Measurements from ENCODE around the gene UST. TPM values are rescaled to one million over a fixed set of nuclear protein-coding genes. Genes with fewer than 3 reads are reported as not detected.
A peak's percentile ranks its signal among the peaks of the same experiment; 100 is the strongest.

The UST gene
- total and polyA plus RNA-seq, 7 experiments from 2014 or later = 0.35 to 2.6 (median 0.46) TPM; not detected in 2

- Mint-ChIP-seq H3K4me1 (peaks cover 0 to 33% (median 14%) of the 10 kb centered on the region in 7 donors), H3K27ac (peak overlapping the region in 1 of 9 donors; percentile 19), H3K36me3 (no peaks in the 10 kb centered on the region), H3K9me3 (no peaks in the 10 kb centered on the region), H3K27me3 (peaks cover 8 to 61% (median 31%) of the 10 kb centered on the region in 5 donors), H3K4me3 (peak overlapping the region in 8 of 10 donors; percentile 8 to 59 (median 26))
- intact Hi-C loops (cut with micrococcal nuclease) = no loop called here
- ATAC-seq (no peak), DNase-seq (no peak)
- H3K27ac ChIP-seq (ENCODE audit: low read depth, low read length) = no peak overlapping the region
- CTCF ChIA-PET = no interaction called here
- H3K36me3 ChIP-seq (ENCODE audit: control insufficient read depth in 2 of 3, insufficient read depth in 3 of 3, low read length in 3 of 3) = no peaks in the 10 kb centered on the region
- no peaks in the 10 kb centered on the region for H3K9me3 ChIP-seq (ENCODE audit: control insufficient read depth in 2 of 3, low read length in 3 of 3)
- H3K4me1 ChIP-seq (ENCODE audit: control insufficient read depth in 2 of 2, insufficient read depth in 2 of 2, low read length in 2 of 2) = peaks cover 0 to 7% of the 10 kb centered on the region in 2 donors
- H3K4me3 ChIP-seq (ENCODE audit: low read length) = no peak overlapping the region
- POLR2A ChIA-PET = interaction anchor here (0.5 kb wide), 1 partner anchor 56 kb away, joined by 6 read pairs; no protein-coding TSS in a partner anchor
- no peaks in the 10 kb centered on the region for H3K27me3 ChIP-seq (ENCODE audit: control insufficient read depth in 2 of 2, insufficient read depth in 2 of 2, low read length in 2 of 2)
These were observed 23.8 kb downstream of the UST start for GRCh38 chr6:148770408-148771211.

GRCh38 chr6:148771212-148771601 is 24.4 kb downstream of the UST start:
- DNase-seq = no peak

GRCh38 chr6:148771896-148772554 is 25.2 kb downstream of the UST start:
- ATAC-seq (peak; percentile 41), DNase-seq (no peak)
- H3K4me3 ChIP-seq (ENCODE audit: low read length) = no peak overlapping the region
- H3K4me1 ChIP-seq (ENCODE audit: control insufficient read depth in 2 of 2, insufficient read depth in 2 of 2, low read length in 2 of 2) = peaks cover 0 to 7% of the 10 kb centered on the region in 2 donors
- H3K27me3 Mint-ChIP-seq = peaks cover 8 to 49% (median 26%) of the 10 kb centered on the region in 5 donors
- no peaks in the 10 kb centered on the region for H3K27me3 ChIP-seq (ENCODE audit: control insufficient read depth in 2 of 2, insufficient read depth in 2 of 2, low read length in 2 of 2)
- no peaks in the 10 kb centered on the region for H3K9me3 Mint-ChIP-seq
- H3K4me1 Mint-ChIP-seq = peaks cover 0 to 29% (median 14%) of the 10 kb centered on the region in 7 donors
- no peak overlapping the region for H3K27ac Mint-ChIP-seq
- H3K9me3 ChIP-seq (ENCODE audit: control insufficient read depth in 2 of 3, low read length in 3 of 3) = no peaks in the 10 kb centered on the region
- H3K36me3 ChIP-seq (ENCODE audit: control insufficient read depth in 2 of 3, insufficient read depth in 3 of 3, low read length in 3 of 3) = no peaks in the 10 kb centered on the region
- ChIA-PET POLR2A (no interaction called here), CTCF (no interaction called here)
- no peaks in the 10 kb centered on the region for H3K36me3 Mint-ChIP-seq
- intact Hi-C loops (cut with micrococcal nuclease) = no loop called here
- no peak overlapping the region for H3K4me3 Mint-ChIP-seq
- H3K27ac ChIP-seq (ENCODE audit: low read depth, low read length) = no peak overlapping the region

More at GRCh38 chr6:148771212-148771601, 24.4 kb downstream of the UST start:
- Mint-ChIP-seq H3K4me1 (peaks cover 0 to 28% (median 14%) of the 10 kb centered on the region in 7 donors), H3K9me3 (no peaks in the 10 kb centered on the region), H3K27me3 (peaks cover 8 to 56% (median 31%) of the 10 kb centered on the region in 5 donors), H3K4me3 (peak overlapping the region in 7 of 10 donors; percentile 14 to 37 (median 25)), H3K27ac (peak overlapping the region in 1 of 9 donors; percentile 52), H3K36me3 (no peaks in the 10 kb centered on the region)
- ChIA-PET POLR2A (no interaction called here), CTCF (no interaction called here)
- no peak overlapping the region for H3K4me3 ChIP-seq (ENCODE audit: low read length)
- H3K27me3 ChIP-seq (ENCODE audit: control insufficient read depth in 2 of 2, insufficient read depth in 2 of 2, low read length in 2 of 2) = no peaks in the 10 kb centered on the region
- ATAC-seq = no peak
- peaks cover 0 to 7% of the 10 kb centered on the region in 2 donors for H3K4me1 ChIP-seq (ENCODE audit: control insufficient read depth in 2 of 2, insufficient read depth in 2 of 2, low read length in 2 of 2)
- intact Hi-C loops (cut with micrococcal nuclease) = no loop called here
- H3K9me3 ChIP-seq (ENCODE audit: control insufficient read depth in 2 of 3, low read length in 3 of 3) = no peaks in the 10 kb centered on the region
- no peaks in the 10 kb centered on the region for H3K36me3 ChIP-seq (ENCODE audit: control insufficient read depth in 2 of 3, insufficient read depth in 3 of 3, low read length in 3 of 3)
- no peak overlapping the region for H3K27ac ChIP-seq (ENCODE audit: low read depth, low read length)

- peaks cover 0 to 5% of the 10 kb centered on the region in 2 donors for H3K4me1 ChIP-seq (ENCODE audit: control insufficient read depth in 2 of 2, insufficient read depth in 2 of 2, low read length in 2 of 2)
- H3K36me3 ChIP-seq (ENCODE audit: control insufficient read depth in 2 of 3, insufficient read depth in 3 of 3, low read length in 3 of 3) = no peaks in the 10 kb centered on the region
- no peak overlapping the region for H3K4me3 ChIP-seq (ENCODE audit: low read length)
- H3K27ac ChIP-seq (ENCODE audit: low read depth, low read length) = no peak overlapping the region
- ATAC-seq = no peak
- H3K27me3 Mint-ChIP-seq = peaks cover 3 to 40% (median 21%) of the 10 kb centered on the region in 5 donors
- intact Hi-C loops (cut with micrococcal nuclease) = no loop called here
- H3K27me3 ChIP-seq (ENCODE audit: control insufficient read depth in 2 of 2, insufficient read depth in 2 of 2, low read length in 2 of 2) = no peaks in the 10 kb centered on the region
- H3K4me1 Mint-ChIP-seq = peaks cover 0 to 26% (median 11%) of the 10 kb centered on the region in 7 donors
- POLR2A ChIA-PET = no interaction called here
- H3K4me3 Mint-ChIP-seq = no peak overlapping the region
- H3K9me3 Mint-ChIP-seq = no peaks in the 10 kb centered on the region
- no peaks in the 10 kb centered on the region for H3K36me3 Mint-ChIP-seq
- no peak overlapping the region for H3K27ac Mint-ChIP-seq
- DNase-seq = no peak
- no peaks in the 10 kb centered on the region for H3K9me3 ChIP-seq (ENCODE audit: control insufficient read depth in 2 of 3, low read length in 3 of 3)
- CTCF ChIA-PET = interaction anchor here (0.7 to 0.8 kb wide), 2 partner anchors 28 to 1305 kb away, joined by 3 read pairs; no protein-coding TSS in a partner anchor
These were observed 28.3 kb downstream of the UST start for GRCh38 chr6:148775161-148775560.

GRCh38 chr6:148776321-148777308 is 29.8 kb downstream of the UST start:
- ATAC-seq = no peak
- Histone ChIP-seq H3K36me3 (ENCODE audit: control insufficient read depth in 2 of 3, insufficient read depth in 3 of 3, low read length in 3 of 3) (no peaks in the 10 kb centered on the region), H3K9me3 (ENCODE audit: control insufficient read depth in 2 of 3, low read length in 3 of 3) (no peaks in the 10 kb centered on the region), H3K27me3 (ENCODE audit: control insufficient read depth in 2 of 2, insufficient read depth in 2 of 2, low read length in 2 of 2) (no peaks in the 10 kb centered on the region), H3K4me3 (ENCODE audit: low read length) (no peak overlapping the region), H3K27ac (ENCODE audit: low read depth, low read length) (no peak overlapping the region), H3K4me1 (ENCODE audit: control insufficient read depth in 2 of 2, insufficient read depth in 2 of 2, low read length in 2 of 2) (peaks cover 0 to 2% of the 10 kb centered on the region in 2 donors)
- no peak for DNase-seq
- Mint-ChIP-seq H3K36me3 (no peaks in the 10 kb centered on the region), H3K27ac (no peak overlapping the region), H3K4me3 (no peak overlapping the region), H3K27me3 (peaks cover 3 to 27% (median 12%) of the 10 kb centered on the region in 5 donors), H3K9me3 (no peaks in the 10 kb centered on the region), H3K4me1 (peaks cover 0 to 11% (median 5%) of the 10 kb centered on the region in 7 donors)
- intact Hi-C loops (cut with micrococcal nuclease) = no loop called here
- POLR2A ChIA-PET = interaction anchor here (0.6 kb wide), 1 partner anchor 16 kb away, joined by 3 read pairs; no protein-coding TSS in a partner anchor
- CTCF ChIA-PET = no interaction called here

- intact Hi-C loops (cut with micrococcal nuclease) = no loop called here
- POLR2A ChIA-PET = no interaction called here
- Histone ChIP-seq H3K4me1 (ENCODE audit: control insufficient read depth in 2 of 2, insufficient read depth in 2 of 2, low read length in 2 of 2) (no peaks in the 10 kb centered on the region), H3K9me3 (ENCODE audit: control insufficient read depth in 2 of 3, low read length in 3 of 3) (no peaks in the 10 kb centered on the region), H3K4me3 (ENCODE audit: low read length) (no peak overlapping the region), H3K27me3 (ENCODE audit: control insufficient read depth in 2 of 2, insufficient read depth in 2 of 2, low read length in 2 of 2) (no peaks in the 10 kb centered on the region), H3K36me3 (ENCODE audit: control insufficient read depth in 2 of 3, insufficient read depth in 3 of 3, low read length in 3 of 3) (no peaks in the 10 kb centered on the region), H3K27ac (ENCODE audit: low read depth, low read length) (no peak overlapping the region)
- ATAC-seq (no peak), DNase-seq (no peak)
- Mint-ChIP-seq H3K4me1 (peaks cover 0 to 7% (median 0%) of the 10 kb centered on the region in 7 donors), H3K27me3 (peaks cover 5 to 15% (median 12%) of the 10 kb centered on the region in 5 donors), H3K9me3 (no peaks in the 10 kb centered on the region), H3K4me3 (no peak overlapping the region), H3K27ac (no peak overlapping the region), H3K36me3 (no peaks in the 10 kb centered on the region)
- CTCF ChIA-PET = no interaction called here
These were observed 32.3 kb downstream of the UST start for GRCh38 chr6:148779142-148779562.
